CD4-positive, alpha-beta T cell treated with Interleukin-1 beta for 1 hour (primary cell): ENCODE measurements around the gene EFCAB6.

Experiments used
- DNase-seq, 2 donors: peaks; one replicate each; pipeline ENCODE4 v3.0.0-alpha.2; 2020 to 2022

EFCAB6 gene

DNA sequence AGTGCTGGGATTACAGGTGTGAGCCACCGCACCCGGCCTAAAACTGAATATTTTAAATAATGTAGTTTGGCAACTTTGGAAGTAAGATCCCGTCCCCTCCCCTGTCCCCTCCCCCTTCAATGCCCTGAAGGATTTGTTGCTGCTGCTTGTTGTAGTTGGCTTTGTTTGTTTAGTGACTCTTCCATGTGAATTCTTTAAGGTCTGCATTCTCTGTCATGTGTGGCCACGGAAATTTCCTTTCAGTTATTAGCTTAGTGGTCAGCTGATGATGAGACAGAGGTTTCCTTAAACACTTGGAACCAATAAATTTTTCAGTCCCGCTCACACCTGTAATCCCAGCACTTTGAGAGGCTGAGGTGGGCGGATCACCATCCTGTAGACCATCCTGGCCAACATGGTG, 290.4 kb downstream of the EFCAB6 start:
- DNase-seq: no peak

DNA sequence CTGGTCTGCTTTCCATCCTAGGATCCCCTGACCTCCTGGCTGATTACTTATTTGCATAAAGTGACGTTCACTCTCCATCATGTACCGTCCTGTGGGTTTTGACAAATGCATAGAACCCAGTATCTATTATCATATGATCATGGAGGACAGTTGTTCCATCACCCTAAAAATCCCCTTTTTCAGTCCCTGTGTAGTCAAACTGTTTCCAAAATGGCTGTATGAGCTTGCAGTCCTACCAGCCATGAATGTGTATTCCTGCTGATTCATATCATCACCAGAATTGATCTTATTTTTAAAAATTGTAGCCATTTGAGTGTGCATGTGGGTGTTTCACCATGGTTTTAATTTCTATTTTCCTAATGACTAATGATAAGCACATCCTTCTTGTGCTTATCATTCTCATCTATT, 291.5 kb downstream of the EFCAB6 start:
- no peak for DNase-seq

DNA sequence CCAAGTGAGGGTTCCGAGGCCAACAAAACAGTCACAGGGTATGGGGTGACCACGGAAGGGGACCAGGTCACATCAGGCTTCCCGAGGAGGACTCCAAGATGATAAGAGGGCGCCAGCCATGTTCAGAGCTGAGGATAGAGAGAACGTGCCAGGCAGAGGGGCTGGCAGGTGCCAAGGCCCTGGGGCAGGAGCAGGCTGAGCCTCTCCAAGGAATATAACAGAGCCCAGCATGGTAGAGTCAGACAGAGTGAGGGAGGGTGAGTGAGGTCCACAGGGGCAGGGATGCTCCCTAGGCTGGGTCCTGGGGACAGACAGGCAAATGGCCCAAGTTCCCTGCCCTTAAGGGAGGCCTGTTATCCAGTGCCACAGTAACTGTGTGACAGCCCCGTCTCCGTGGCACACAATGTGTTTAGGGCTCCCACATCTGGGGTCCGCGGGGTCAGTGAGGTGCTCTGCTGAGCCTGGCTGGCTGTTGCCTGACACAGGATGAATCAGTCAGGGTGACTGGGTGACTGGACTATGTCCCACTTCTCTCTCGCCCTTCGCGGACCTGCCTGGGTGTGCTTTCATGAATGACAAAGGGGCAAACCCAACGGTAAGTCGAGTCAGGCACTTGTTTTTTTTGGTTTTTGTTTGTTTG, 295.0 kb downstream of the EFCAB6 start:
- no peak for DNase-seq

DNA sequence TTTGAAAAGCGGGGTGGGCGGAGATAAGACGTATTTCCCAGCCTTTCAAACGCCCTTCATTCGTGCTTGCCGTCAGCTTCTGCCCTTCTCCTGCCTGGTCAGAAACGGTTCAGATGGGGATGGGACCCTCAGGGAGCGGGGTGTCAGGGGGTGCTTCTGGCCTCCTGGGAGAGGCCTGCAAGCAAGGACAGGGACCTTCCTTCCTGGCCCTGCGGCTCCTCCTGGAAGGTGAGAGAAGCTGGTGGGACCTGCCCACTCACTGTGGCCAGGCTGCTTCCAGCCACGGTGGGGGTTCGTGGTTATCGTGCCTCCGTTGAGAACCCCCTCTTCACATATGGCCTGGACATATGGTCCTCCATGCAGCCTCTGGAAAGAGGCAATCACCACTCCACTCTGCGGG, 295.7 kb downstream of the EFCAB6 start:
- DNase-seq: no peak

DNA sequence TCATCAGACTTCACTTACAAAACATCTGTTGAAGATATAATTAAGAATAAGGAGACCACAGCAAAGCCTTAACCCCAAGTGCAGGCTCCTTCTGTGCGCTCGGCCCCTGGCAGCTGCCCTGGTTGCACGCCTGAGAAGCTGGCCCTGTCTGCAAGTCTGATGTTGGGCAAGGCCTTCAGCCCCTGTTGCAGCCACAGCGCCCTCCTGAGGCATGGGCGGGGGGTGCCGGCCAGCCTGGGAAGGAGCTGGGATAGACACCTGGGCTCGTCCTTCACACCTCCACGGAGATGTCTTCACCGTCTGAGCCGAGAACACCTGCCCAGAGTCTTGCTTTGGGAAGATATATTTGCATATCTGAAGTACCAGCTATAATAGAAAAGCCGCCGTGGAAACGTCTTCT, 296.2 kb downstream of the EFCAB6 start:
- DNase-seq: no peak

DNA sequence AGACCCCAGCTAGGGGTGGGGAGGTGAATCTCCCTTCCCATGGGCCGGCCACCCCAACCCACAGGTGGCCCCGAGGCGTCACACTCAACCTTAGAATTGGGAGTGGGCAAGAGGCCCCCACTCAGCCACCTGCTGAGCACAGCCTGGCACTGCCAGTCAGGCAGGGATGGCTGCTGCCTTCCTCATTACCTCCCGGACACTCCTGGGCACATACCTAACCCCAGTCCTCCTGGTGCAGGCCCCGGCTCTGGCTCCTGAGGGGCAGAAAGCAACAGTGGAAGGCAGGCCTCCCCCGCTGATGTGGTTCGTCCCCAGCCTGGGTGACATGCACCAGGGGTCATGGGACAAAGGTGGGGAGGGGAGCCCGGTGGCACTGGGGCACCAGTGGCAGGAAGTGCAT, 296.7 kb downstream of the EFCAB6 start:
- no peak for DNase-seq

DNA sequence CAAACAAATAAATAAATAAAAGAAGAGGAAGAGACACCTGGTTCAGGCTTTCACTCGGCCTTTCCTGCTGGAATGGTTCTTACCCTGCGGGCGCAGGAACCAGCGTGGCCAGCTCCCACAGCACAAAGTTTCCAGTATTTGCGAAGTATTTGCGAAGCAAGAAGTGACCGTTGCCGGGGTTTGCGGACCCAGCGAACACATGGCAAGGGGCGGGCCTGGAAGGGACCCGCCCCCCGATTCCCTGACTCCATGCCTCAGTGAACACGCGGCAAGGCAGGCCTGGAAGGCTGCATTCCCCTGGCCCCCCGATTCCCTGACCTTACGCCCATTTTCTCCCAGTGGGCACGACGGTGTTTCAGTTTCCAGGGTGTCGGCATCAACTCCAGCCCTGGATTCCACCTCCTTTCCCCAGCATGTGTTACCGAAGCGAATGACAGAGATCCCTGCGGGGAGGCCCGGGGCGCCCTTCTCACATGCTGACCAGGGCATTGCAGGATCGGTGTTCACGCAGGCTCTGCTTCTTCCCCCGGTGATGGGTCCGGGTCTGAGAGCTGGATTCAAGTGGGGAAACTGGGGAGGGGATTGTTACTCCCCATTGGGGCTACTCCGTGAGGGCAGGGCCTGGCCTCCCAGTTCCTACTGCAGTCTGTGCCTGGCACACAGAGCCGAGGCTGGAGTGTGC, 297.5 kb downstream of the EFCAB6 start:
- DNase-seq: no peak

DNA sequence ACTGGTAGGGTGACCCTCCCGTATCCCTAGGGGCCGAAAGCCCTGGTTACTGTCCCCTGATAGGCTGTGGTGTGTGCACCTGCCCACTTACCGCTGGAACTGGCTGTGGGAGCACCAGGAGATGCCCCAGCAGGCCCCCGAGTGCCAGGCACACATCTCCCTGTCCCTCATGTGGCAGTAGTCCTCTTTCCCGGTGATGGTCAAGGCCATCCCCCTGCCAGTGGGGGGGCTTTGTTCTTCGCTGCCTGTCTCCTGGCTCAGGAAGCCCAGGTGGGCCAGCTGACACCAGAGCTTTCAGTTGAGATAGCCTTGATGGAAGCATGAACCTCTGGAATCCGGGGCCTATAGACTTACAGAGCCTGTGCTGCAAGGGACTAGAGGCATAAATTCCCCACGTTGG, 299.8 kb downstream of the EFCAB6 start:
- no peak for DNase-seq

DNA sequence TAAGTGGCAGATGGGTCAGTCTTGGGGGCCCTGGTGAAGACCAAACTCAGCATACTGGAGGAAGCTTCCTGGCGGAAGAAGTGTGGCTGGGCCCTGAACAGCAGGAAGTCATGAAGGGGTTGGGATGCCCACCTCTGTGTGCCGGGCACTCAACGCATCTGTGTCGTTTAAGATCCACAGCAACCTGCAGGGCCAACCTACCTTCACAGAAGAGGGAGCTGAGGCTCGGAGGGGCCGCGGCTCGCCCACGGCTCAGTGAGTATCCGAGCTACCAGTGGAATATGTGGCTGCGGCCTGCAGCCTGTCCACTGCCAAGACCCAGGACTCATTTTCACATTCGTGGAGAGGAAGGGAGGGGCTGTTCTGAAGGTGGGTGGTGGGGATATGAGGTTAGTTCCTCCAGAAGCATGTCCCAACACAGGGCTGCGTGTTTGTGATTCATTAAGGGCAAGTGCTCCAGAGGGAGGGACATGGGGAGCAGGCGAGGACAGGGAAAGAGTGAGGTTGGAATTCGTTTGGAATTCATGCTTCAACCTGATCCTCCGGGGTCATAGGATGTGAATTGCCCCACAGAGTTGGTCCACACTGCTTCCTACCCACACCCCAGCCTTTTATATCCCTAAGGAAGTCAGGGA, 300.7 kb downstream of the EFCAB6 start:
- DNase-seq: no peak

DNA sequence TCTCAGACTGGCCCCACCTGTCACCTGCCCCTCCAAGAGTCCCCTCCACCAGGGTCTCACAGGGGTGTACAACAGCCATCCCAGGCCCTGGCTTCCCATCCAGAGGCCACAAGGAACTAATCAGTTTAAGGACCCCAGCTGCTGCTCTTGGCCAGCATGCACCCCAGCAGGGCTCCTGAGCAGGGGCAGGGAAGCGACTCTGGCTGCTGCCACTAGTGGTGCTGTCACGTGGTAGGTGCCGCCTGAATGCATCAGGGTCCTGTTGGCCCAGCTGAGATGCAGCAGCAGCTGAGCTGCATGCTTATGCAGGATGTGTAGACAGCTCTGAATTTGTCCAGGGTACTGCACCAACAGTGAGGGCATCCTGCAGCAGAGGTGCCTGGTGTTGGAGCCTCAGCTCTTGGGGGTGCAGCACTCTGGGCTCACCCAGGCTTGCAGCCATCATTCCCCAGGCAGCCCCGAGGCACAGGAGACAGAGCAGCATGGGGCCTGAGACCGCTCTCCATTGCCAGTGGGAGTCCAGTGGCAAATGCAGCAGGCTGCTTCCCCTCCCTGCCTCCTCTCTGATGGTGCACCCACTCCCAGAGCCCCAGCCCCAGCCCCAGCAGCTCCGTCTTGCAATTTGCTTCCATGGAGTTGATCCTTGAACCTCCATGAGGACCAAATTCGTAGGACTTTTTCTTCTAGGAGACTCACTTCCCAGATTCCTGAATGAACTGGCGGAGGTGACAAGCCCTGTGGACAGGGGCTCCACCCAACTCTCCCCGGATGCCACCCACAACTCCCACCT, 301.6 kb downstream of the EFCAB6 start:
- no peak for DNase-seq

DNA sequence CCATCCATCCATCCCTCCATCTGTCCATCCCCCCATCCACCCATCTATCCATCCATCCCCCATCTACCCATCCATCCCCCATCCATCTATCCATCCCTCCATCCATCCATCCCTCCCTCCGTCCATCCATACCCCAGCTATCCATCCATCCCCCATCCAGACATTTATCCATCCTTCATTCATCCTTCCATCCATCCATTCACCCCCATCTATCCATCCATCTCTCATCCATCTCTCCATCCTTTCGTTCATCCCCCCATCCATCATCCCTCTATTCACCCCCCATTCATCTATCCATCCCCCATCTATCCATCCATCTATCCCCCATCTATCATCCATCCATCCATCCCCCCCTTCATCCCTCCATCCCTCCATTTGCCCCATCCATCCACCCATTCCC, 302.8 kb downstream of the EFCAB6 start:
- DNase-seq: no peak

DNA sequence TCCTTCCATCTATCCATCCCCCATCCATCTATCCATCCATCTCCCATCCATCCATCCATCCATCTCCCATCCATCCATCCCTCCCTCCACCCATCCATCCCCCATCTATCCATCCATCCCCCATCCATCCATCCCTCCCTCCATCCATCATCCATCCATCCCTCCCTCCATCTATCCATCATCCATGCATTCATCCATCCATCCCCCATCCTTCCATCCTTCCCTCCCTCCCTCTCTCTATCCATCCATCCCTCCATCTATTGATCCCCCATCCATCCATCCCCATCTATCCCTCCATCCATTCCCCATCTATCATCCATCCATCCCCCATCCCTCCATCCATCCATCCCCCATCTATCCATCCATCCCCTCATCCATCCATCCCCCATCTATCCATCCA, 303.6 kb downstream of the EFCAB6 start:
- no peak for DNase-seq

DNA sequence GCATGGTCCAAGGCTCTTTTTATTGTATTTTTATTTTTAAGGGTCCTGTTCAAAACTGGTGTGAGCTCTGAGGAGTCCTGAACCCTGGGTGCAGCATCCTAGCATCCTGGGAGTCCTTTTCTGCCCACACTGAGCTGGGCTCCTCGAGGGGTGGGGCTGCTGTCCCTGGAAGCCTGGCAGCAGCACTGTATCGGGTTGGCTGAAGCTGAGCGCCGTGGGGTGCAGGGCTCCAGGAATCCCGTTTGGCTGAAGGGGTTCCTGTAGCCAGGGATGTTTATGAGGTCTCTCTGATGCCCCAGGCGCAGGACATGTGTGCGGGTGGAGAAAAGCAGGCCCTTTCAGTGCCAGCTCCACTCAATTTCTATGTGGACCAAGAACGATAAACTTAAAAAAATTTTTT, 304.9 kb downstream of the EFCAB6 start:
- DNase-seq: no peak

DNA sequence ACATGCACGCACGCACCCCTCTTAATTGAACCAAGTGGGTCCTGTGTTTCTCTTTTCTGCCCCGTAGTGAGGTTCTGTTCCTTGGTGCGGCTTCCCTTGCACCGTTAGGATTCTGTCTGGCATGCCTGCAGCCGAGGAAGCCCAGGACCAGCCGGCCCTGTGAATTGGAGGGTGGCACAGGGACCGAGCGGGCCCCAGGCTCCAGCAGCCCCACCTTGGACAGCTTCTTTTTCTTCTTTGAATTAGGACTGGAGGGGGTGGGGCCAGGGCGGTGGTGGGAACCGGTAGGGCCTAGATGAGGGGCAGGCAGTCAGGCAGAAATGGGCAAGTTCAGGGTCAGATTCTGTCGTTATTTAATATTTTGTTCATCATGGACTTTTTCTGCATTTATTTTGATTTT, 305.6 kb downstream of the EFCAB6 start:
- no peak for DNase-seq

DNA sequence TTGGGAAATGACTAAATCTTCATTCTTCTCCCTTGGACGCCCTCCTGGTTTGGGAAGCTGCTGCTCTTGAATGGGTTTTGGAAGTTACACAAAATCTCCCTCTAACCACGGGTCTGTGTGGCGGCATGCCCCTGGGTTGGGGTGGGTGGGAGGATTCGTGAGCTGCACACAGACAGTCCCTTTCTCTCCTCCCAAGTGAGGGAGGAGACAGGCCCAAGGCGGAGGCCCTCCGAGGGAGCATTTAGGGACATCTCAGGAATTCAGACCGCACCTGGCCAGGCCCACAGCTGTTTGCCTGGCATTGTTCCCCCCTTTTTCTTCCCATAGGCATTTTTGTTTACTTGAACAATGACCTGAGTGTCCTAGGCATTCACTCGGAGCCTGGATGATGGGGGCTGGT, 306.2 kb downstream of the EFCAB6 start:
- no peak for DNase-seq

DNA sequence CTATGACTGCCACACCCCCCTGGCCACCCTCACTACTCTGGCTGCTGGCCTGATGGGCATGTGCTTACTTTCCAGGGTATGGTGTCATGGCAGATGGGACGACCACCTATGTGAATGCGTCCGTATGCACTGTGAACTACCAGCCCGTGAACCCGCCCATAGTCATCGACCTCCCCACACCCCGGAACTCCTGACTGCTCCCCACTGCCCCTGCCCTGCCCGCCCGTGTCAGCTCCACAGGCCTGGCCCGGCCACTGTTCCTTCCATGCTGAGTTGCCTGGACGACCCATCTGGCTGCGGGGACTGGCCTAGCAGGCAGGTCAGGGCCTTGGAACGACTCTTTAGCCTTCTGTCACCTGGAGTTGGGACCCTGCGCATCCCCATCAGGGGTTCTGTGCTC, 306.7 kb downstream of the EFCAB6 start:
- DNase-seq: no peak

DNA sequence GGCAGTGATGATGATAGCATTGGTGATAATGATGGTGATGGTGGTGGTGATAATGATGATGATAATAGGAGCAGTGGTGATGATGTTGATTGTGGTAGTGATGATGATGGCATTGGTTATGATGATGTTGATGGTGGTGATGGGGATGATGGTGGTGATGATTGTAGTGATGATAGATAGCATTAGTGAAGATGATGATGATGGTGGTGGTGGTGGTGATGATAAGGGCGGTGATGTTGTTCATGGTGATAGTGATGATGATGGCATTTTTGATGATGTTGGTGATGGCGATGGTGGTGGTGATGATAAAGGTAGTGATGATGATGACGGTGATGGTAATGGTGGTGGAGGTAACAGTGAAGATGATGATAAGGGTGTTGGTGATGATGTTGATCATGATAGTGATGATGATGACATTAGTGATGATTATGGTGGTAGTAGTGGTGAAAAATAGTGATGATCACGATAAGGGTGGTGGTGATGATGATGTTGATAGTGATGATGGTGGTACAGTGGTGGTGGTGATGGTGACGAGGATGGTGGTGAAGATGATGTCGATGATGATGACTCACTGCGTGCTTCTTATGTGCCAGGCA, 307.3 kb downstream of the EFCAB6 start:
- no peak for DNase-seq

DNA sequence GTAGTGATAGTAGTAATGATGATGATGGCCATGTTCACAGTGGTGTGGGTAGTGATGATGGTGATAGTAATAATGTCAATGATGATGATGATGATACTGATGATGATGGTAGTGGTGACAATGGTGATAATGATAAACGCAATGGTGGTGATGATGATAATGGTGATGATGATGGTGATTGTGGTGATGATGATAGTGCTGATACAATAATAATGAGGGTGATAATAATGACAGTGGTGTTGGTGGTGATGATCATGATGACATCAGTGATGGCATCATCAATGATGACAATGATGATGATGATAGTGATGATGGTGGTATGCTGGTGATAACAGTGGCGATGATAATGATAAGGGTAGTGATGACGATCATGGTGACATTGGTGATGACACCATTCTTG, 308.0 kb downstream of the EFCAB6 start:
- no peak for DNase-seq

DNA sequence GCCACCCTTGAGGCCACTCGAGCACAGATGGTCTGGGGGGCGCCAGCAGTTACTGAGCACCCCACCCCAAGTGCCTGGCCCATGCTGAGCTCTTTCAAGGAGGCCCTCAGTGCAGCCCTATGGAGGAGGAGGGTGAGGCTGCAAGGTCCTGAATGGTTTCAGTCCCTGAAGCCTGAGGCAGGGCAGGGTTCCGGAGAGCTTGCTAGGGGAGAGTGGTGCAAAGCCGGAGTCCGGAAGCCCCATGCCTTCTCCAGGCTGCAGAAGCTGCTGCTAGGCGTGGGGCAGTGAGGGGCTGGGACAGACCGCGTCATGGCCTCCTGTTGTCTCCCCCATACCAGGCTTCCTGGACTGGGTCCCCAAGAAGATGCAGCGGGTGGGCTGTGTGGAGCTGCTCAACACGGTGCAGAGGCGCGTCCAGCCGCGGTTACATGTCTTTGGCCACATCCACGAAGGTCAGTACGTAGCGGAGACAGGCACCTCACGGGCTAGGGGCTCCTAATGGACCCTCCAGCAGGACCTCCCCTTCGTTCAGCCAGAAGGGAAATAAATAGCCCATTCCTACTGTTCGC, 309.7 kb downstream of the EFCAB6 start:
- no peak for DNase-seq

DNA sequence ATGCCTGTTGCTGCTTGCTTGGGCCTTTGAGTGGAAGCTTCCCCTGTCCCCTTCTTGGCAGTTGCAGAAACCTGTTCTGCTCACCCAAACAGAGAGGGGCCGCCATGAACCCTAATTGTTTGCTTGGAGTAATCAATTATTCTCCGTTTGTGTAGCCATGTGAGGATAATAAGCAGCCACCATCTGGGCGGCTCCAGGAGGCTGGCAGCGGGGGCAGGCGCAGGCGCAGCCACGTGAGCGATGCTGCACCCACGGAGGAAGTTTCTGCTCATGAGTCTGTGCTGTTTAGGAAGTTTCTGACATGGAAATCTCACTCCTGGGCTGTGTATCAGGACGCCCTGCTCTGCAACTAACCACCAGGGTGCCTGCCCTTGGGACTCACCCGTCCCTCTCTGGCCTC, 310.2 kb downstream of the EFCAB6 start:
- DNase-seq: no peak

DNA sequence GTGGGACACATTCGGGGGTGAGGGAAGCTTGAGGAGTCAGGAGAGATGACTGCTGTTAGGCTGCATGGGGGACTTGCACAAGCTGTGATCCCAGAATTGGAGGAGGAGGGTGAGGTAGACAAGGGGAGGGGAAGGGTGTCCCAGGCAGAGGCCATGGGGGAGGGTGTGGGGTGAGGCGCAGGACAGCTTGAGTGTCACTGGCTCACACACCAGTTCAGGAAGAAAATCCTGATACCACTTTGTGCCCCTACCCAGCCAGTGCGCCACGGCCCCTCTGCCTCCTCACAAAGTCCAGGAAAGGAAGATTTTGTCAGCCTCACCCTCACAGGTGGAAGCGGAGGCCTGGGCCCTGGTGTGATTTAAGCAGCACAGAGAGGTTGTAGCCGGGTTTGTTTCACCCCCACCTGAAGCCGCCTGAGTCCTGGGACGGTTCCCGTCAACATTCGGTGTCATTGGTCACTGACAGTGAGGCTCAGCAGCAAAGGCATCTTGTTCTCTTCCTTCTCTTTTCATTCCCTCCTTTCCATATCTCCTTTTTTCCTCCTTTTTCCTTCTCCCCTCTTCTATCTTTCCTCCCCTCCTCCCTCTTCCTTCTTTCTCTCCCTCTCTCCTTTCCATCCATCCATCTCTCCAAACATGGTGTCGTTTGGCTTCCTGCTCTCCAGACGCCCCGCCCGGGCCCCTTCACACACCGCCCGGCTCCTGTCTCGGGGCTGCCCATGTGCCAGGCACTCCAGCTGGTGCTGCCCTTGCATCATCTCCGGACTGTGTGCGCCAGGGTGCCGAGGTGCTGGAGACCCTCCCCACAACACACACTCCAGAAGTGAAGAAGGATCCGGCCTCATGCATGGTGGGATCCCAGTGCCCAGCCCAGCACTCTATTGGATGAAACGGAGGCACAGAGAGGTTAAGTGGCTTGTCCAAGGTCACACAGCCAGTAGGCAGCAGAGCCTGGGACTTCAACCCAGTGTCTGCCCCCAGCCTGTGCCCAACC, 311.0 kb downstream of the EFCAB6 start:
- no peak for DNase-seq

DNA sequence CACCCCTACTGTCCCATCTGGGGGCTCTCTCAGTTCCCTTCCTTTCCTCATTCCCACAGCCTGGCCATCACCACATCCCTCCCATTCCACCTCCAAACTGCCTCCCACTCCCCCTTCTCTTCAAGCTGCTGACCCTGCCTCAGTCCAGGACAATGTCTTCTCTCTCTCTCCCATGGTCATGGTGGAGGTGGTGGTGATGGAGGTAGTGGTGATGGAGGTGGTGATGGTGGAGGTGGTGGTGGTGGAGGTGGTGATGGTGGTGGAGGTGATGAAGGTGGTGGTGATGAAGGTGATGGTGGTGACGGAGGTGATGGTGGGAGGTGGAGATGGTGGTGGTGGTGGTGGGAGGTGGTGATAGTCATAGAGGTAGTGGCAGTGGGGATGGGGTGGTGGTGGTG, 313.2 kb downstream of the EFCAB6 start:
- no peak for DNase-seq
